Activated naive CD8-positive, alpha-beta T cell (primary cell): Measurements from ENCODE around the gene PALD1.

Experiments
- H3K27ac Mint-ChIP-seq: one replicate; pipeline ENCODE4 v1.8.0; 2021; ENCODE audit warnings: mixed read lengths
- H3K27me3 Mint-ChIP-seq: one replicate; pipeline ENCODE4 v1.8.0; 2021; ENCODE audit warnings: mixed read lengths
- H3K36me3 Mint-ChIP-seq: one replicate; pipeline ENCODE4 v1.8.0; 2021; ENCODE audit warnings: mixed read lengths
- H3K4me1 Mint-ChIP-seq: one replicate; pipeline ENCODE4 v1.8.0; 2021; ENCODE audit warnings: low read depth, mixed read lengths
- H3K4me3 Mint-ChIP-seq: one replicate; pipeline ENCODE4 v1.8.0; 2021; ENCODE audit warnings: mild to moderate bottlenecking, mixed read lengths
- H3K9me3 Mint-ChIP-seq: one replicate; pipeline ENCODE4 v1.8.0; 2021; ENCODE audit warnings: low read depth, mixed read lengths

PALD1 gene

GRCh38 chr10:70528314-70528713 lies 49.7 kb downstream of the PALD1 start:
- Mint-ChIP-seq H3K4me1 (no peaks in the 10 kb centered on the region), H3K27me3 (no peaks in the 10 kb centered on the region), H3K9me3 (no peaks in the 10 kb centered on the region), H3K36me3 (no peaks in the 10 kb centered on the region), H3K27ac (no peak overlapping the region), H3K4me3 (no peak overlapping the region)

DNA sequence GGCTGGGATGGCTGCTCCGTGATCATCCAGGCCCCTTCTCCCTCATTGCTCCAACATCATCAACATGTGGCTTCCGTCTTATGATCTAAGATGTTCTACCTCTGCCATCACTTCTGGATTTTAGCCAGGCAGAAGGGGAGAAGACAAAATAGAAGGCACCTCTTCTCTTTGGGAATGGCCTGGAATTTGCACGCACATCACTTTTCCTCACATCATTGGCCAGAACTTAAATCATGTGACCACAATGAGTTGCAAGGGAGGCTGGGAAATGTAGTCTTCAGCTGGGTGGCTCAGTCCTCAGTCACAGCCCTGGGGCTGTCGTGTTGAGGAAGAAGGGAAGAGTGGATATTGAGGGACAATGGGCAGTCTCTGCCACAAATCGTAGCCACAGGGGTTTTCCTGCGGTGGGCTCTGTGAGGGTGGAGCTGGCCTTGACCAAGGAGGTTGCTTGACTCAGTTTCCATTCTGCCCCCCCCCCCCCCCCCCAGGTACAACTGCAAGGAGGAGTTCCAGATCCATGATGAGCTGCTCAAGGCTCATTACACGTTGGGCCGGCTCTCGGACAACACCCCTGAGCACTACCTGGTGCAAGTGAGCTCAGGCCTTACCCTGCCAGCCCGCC lies 50.3 kb downstream of the PALD1 start:
- Mint-ChIP-seq H3K27me3 (no peaks in the 10 kb centered on the region), H3K27ac (no peak overlapping the region), H3K36me3 (no peaks in the 10 kb centered on the region), H3K9me3 (no peaks in the 10 kb centered on the region), H3K4me3 (no peak overlapping the region), H3K4me1 (no peaks in the 10 kb centered on the region)

DNA sequence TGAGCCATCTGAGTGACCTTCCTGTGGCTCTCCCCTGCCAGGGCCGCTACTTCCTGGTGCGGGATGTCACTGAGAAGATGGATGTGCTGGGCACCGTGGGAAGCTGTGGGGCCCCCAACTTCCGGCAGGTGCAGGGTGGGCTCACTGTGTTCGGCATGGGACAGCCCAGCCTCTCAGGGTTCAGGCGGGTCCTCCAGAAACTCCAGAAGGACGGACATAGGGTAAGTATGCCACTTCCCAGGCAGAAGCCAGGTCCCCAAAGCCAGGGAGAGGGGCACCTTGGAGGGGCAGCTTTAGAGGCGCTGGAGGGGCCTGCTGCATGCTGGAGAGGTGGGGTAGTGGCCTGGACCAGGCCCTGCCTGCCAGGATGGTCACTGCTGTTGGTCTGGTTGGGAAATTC lies 51.3 kb downstream of the PALD1 start:
- Mint-ChIP-seq H3K4me1 (no peaks in the 10 kb centered on the region), H3K27me3 (no peaks in the 10 kb centered on the region), H3K9me3 (no peaks in the 10 kb centered on the region), H3K4me3 (no peak overlapping the region), H3K27ac (no peak overlapping the region), H3K36me3 (no peaks in the 10 kb centered on the region)

- Mint-ChIP-seq H3K4me1 (no peaks in the 10 kb centered on the region), H3K36me3 (no peaks in the 10 kb centered on the region), H3K4me3 (no peak overlapping the region), H3K27me3 (no peaks in the 10 kb centered on the region), H3K27ac (no peak overlapping the region), H3K9me3 (no peaks in the 10 kb centered on the region)
These were observed 51.7 kb downstream of the PALD1 start for GRCh38 chr10:70530315-70530714.

- no peaks in the 10 kb centered on the region for H3K9me3 Mint-ChIP-seq
- H3K36me3 Mint-ChIP-seq = no peaks in the 10 kb centered on the region
- H3K27ac Mint-ChIP-seq = no peak overlapping the region
These were observed 54.1 kb downstream of the PALD1 start for GRCh38 chr10:70532554-70533188.

DNA sequence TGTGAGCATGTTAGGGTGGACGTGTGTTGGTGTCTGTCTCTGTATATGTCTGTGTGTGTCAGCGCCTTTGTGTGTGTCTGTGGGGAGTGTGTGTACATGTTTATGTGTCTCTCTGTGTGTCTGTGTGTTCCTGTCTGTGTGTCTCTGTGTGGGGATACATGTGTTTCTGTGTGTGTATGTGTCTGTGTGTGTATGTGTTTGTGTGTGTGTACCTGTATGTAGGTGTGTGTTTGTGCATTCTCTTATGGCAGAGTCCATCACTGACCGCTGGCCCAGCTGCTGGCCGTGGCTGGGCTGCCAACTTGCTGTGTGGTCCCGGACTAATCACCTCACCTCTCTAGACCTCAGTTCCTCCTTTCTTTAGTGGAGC lies 54.6 kb downstream of the PALD1 start:
- Mint-ChIP-seq H3K4me3 (no peak overlapping the region), H3K4me1 (no peaks in the 10 kb centered on the region), H3K36me3 (no peaks in the 10 kb centered on the region), H3K9me3 (no peaks in the 10 kb centered on the region), H3K27ac (no peak overlapping the region), H3K27me3 (no peaks in the 10 kb centered on the region)

More at GRCh38 chr10:70532554-70533188, 54.1 kb downstream of the PALD1 start:
- H3K27me3 Mint-ChIP-seq = no peaks in the 10 kb centered on the region
- H3K4me3 Mint-ChIP-seq = no peak overlapping the region
- H3K4me1 Mint-ChIP-seq = no peaks in the 10 kb centered on the region

- Mint-ChIP-seq H3K4me1 (no peaks in the 10 kb centered on the region), H3K36me3 (no peaks in the 10 kb centered on the region), H3K4me3 (no peak overlapping the region), H3K27ac (no peak overlapping the region), H3K9me3 (no peaks in the 10 kb centered on the region), H3K27me3 (no peaks in the 10 kb centered on the region)
These were observed 55.7 kb downstream of the PALD1 start for GRCh38 chr10:70534281-70534680.

- H3K27ac Mint-ChIP-seq = no peak overlapping the region
- H3K9me3 Mint-ChIP-seq = no peaks in the 10 kb centered on the region
- no peaks in the 10 kb centered on the region for H3K36me3 Mint-ChIP-seq
- H3K4me1 Mint-ChIP-seq = no peaks in the 10 kb centered on the region
- no peak overlapping the region for H3K4me3 Mint-ChIP-seq
- H3K27me3 Mint-ChIP-seq = no peaks in the 10 kb centered on the region
These were observed 56.4 kb downstream of the PALD1 start for GRCh38 chr10:70535001-70535400.

- no peaks in the 10 kb centered on the region for H3K36me3 Mint-ChIP-seq
- H3K4me1 Mint-ChIP-seq = no peaks in the 10 kb centered on the region
- H3K4me3 Mint-ChIP-seq = no peak overlapping the region
- H3K9me3 Mint-ChIP-seq = no peaks in the 10 kb centered on the region
- H3K27me3 Mint-ChIP-seq = no peaks in the 10 kb centered on the region
- no peak overlapping the region for H3K27ac Mint-ChIP-seq
These were observed 56.9 kb downstream of the PALD1 start for GRCh38 chr10:70535451-70535850.

DNA sequence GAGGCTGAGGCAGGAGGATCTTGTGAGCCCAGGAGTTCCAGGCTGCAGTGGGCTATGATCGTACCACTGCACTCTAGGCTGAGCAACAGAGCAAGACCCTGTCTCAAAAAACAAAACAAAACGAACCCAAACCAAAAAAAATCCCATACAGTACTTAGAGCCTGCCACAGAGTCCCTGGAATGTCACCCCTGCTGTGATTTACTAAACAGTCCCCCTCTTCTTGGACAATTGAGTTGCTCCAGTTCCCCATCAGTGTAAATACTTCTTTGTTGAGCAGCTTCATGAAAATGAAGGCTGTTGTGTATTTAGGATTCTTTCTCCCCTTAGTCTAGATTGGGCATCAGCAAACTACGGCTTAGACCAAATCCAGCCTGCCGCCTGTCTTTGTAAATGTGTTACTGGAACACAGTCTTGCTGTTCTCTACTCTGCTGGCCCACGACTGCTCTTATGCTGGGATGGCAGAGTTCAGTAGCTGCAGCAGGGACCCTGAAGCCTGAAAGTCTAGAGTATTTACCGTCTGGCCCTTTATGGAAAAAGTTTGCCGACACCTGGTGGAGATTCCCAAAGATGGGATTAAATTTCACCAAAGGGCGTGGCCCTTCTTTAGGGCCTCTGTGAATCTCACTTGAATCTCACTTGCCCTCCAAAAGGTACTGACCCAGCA lies 57.8 kb downstream of the PALD1 start:
- H3K27me3 Mint-ChIP-seq = no peaks in the 10 kb centered on the region
- no peaks in the 10 kb centered on the region for H3K4me1 Mint-ChIP-seq
- H3K4me3 Mint-ChIP-seq = no peak overlapping the region
- no peak overlapping the region for H3K27ac Mint-ChIP-seq
- no peaks in the 10 kb centered on the region for H3K36me3 Mint-ChIP-seq
- no peaks in the 10 kb centered on the region for H3K9me3 Mint-ChIP-seq

DNA sequence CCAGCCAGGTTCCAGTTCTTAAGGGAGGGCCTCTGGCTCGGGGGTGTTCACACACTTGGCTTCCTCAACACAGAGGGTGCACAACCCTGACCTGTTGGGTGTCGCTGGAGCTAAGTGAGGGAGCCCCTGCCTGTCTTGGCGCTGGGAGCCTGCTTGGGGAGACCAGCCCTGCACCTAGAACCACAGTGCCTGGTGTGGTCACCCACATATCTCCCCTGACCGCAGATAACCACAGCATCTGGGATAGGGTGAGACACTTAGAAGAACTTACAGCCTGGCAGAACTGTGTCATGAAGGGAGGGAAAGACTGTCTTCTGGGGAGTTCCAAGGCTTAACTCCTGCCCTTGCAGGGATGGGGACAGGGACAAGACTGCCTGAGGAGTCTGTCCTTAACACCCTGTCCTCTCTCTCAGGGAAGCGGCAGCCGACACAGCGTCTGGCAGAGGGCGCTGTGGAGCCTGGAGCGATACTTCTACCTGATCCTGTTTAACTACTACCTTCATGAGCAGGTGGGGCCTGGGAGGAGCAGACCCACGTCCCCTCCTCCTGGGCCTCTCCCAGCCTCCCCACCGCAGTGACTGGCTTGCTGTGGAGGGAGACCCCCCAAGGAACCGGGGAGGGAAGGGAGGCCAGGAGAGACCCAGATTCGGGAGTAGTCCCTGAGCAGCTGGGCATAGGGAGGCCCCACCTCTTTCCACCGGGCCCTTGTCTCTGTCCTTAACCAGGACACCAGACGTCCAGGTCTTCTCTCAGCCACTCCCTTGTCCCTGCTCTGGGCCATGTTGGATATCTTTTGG lies 59.0 kb downstream of the PALD1 start:
- Mint-ChIP-seq H3K27ac (no peak overlapping the region), H3K36me3 (no peaks in the 10 kb centered on the region), H3K4me3 (no peak overlapping the region), H3K27me3 (no peaks in the 10 kb centered on the region), H3K4me1 (no peaks in the 10 kb centered on the region), H3K9me3 (no peaks in the 10 kb centered on the region)

GRCh38 chr10:70538195-70538520 lies 59.6 kb downstream of the PALD1 start:
- no peaks in the 10 kb centered on the region for H3K9me3 Mint-ChIP-seq
- H3K4me1 Mint-ChIP-seq = no peaks in the 10 kb centered on the region
- H3K36me3 Mint-ChIP-seq = no peaks in the 10 kb centered on the region
- no peak overlapping the region for H3K4me3 Mint-ChIP-seq
- H3K27me3 Mint-ChIP-seq = no peaks in the 10 kb centered on the region
- H3K27ac Mint-ChIP-seq = no peak overlapping the region

DNA sequence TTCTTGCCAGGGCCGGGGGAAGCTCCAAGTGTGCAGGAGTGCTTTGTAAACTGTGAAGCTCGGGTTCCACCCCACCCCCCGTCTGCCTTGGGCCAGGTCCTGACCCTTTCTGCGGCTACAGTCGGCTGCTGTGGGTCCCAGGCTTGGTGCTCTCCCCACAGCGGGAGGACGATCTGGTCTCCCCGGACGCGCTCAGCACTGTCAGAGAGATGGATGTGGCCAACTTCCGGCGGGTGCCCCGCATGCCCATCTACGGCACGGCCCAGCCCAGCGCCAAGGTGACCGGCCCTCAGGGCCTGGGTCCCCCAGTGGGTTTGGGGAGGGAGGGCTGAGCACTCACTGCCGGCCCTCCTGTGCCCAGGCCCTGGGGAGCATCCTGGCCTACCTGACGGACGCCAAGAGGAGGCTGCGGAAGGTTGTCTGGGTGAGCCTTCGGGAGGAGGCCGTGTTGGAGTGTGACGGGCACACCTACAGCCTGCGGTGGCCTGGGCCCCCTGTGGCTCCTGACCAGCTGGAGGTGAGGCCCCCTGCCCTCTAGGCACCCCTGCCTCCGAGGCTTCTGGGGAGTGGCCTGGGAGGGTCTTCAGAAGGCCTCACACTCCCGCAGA lies 60.3 kb downstream of the PALD1 start:
- no peaks in the 10 kb centered on the region for H3K36me3 Mint-ChIP-seq
- no peak overlapping the region for H3K27ac Mint-ChIP-seq
- H3K4me3 Mint-ChIP-seq = no peak overlapping the region
- no peaks in the 10 kb centered on the region for H3K27me3 Mint-ChIP-seq
- H3K9me3 Mint-ChIP-seq = no peaks in the 10 kb centered on the region
- no peaks in the 10 kb centered on the region for H3K4me1 Mint-ChIP-seq

DNA sequence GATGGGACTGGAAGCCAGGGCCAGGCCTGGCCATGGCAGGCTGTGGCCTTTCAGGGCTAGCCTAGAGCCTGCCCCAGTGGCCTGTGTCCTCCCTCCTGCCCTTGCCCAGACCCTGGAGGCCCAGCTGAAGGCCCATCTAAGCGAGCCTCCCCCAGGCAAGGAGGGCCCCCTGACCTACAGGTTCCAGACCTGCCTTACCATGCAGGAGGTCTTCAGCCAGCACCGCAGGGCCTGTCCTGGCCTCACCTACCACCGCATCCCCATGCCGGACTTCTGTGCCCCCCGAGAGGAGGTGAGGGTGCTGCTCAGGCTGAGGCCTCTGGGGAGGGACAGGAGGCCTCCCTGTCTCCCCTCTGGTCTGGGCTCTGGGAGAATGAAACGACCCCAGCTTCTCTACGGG lies 60.9 kb downstream of the PALD1 start:
- H3K4me1 Mint-ChIP-seq = no peaks in the 10 kb centered on the region
- H3K27me3 Mint-ChIP-seq = no peaks in the 10 kb centered on the region
- no peaks in the 10 kb centered on the region for H3K36me3 Mint-ChIP-seq
- H3K27ac Mint-ChIP-seq = no peak overlapping the region
- H3K9me3 Mint-ChIP-seq = no peaks in the 10 kb centered on the region
- no peak overlapping the region for H3K4me3 Mint-ChIP-seq
